ENCODE measurements around the gene ILK.

DNA sequence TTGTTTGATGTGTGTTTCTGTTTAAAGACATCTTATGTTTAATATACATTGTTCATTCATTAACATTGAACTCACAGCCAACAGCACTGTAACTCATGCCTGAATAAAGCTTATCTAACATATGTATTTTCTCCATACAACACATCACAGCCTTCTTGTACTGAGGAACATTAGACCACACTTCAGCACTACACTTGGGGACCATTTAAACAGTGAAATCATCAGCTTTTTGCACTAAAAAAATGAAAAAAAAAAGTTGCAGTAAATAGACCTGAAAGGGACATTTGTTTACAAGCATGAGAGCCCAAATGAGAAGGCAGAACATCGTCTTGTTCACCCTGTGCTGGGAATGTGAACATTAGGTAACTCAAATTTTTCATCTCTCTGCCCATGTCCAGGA, 31.0 kb downstream of the ILK start:
- TF ChIP-seq SP1 (IDR thresholded peaks at IDR 0.05; ENCODE audit: low read depth) (no peak), EZH2 (IDR thresholded peaks at IDR 0.05) (no peak), CTCF (IDR thresholded peaks at IDR 0.05 in 2 of 3, conservative IDR thresholded peaks at IDR 0.05 in 1 of 3; ENCODE audit: borderline replicate concordance in 1 of 3, insufficient read depth in 1 of 3, low read depth in 2 of 3, low read length in 2 of 3) (no peak), RAD21 (IDR thresholded peaks at IDR 0.05; ENCODE audit: low read depth) (no peak), POLR2A (IDR thresholded peaks at IDR 0.05; ENCODE audit: borderline replicate concordance, extremely low read depth, insufficient read depth, insufficient read length) (no peak), ZNF274 (IDR thresholded peaks at IDR 0.05; ENCODE audit: low read depth, low read length) (no peak), EGR1 (IDR thresholded peaks at IDR 0.05; ENCODE audit: low read depth) (no peak), SRF (IDR thresholded peaks at IDR 0.05; ENCODE audit: low read depth) (no peak), YY1 (IDR thresholded peaks at IDR 0.05; ENCODE audit: extremely low read depth, insufficient replicate concordance, low read depth, low read length) (no peak)

Data from HCT116 (cell line).